Liver (tissue), 3 donors: Measurements from ENCODE around the gene RAD51B.

ENCODE experiments used
- RXRA ChIP-seq, 2 donors: IDR thresholded peaks; 2 replicates each; pipeline ENCODE4 v1.6.1; 2017 to 2018; ENCODE audit warnings: antibody characterized with exemption in 2 of 2, mild to moderate bottlenecking in 1 of 2
- SP1 ChIP-seq: IDR thresholded peaks from 2 replicates; pipeline ENCODE4 v1.6.1; 2018; ENCODE audit warnings: antibody characterized with exemption, mild to moderate bottlenecking
- TF ChIP-seq, protein P1 (sequence below): IDR thresholded peaks from 2 replicates; pipeline ENCODE4 v1.6.1; 2016; ENCODE audit warnings: antibody characterized with exemption
- TF ChIP-seq, protein P2 (sequence below): fragments of 150-350 bp; IDR thresholded peaks from 2 replicates; pipeline ENCODE4 v1.5.1; 2017; ENCODE audit warnings: improper control_type of control experiment, low read depth, low read length; ENCODE audit not compliant: missing input control
- donor health status: healthy.
- donor health status: healthy.

DNA sequence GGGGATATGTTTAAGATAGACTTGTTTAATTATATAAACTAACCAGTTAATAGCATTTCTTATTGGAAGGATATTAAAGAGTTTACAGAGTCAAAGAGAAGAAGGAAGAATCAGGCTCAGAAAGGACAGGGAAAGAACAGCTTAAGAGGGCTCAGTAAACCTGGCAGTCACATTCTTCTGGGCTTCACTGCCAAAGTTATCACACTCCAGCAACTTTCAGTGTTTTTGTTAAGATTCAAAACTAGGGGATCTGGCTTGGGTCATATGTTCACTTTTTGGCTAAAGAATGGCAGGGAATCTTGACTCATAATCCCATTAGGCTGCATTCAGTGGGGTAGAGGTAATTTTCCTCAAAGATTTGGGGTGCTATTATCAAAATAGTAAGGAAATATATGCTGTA is 312.3 kb downstream of the RAD51B start:
- TF ChIP-seq, protein P1, sequence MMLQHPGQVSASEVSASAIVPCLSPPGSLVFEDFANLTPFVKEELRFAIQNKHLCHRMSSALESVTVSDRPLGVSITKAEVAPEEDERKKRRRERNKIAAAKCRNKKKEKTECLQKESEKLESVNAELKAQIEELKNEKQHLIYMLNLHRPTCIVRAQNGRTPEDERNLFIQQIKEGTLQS, result no peak
- no peak for TF ChIP-seq RXRA (IDR thresholded peaks at IDR 0.05)
- TF ChIP-seq, protein P2, sequence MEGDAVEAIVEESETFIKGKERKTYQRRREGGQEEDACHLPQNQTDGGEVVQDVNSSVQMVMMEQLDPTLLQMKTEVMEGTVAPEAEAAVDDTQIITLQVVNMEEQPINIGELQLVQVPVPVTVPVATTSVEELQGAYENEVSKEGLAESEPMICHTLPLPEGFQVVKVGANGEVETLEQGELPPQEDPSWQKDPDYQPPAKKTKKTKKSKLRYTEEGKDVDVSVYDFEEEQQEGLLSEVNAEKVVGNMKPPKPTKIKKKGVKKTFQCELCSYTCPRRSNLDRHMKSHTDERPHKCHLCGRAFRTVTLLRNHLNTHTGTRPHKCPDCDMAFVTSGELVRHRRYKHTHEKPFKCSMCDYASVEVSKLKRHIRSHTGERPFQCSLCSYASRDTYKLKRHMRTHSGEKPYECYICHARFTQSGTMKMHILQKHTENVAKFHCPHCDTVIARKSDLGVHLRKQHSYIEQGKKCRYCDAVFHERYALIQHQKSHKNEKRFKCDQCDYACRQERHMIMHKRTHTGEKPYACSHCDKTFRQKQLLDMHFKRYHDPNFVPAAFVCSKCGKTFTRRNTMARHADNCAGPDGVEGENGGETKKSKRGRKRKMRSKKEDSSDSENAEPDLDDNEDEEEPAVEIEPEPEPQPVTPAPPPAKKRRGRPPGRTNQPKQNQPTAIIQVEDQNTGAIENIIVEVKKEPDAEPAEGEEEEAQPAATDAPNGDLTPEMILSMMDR, result no peak
- no peak for TF ChIP-seq SP1
